ENCODE results near the gene CST8. TPM values are rescaled to one million over a fixed set of nuclear protein-coding genes. Genes with fewer than 3 reads are reported as not detected.

CST8 gene
- total RNA-seq, 2 experiments from 2014 or later = not detected

GRCh38 chr20:23541330-23541729 lies 50.4 kb downstream of the CST8 start:
- Histone ChIP-seq H3K4me3 (ENCODE audit: low read depth, low read length, poor library complexity, severe bottlenecking) (no peak overlapping the region), H2AFZ (ENCODE audit: low read length) (no peak overlapping the region), H3K79me2 (ENCODE audit: insufficient read depth, low read depth, low read length) (no peaks in the 10 kb centered on the region), H3K4me1 (ENCODE audit: insufficient read depth, low read length, poor library complexity, severe bottlenecking) (no peaks in the 10 kb centered on the region), H3K27ac (ENCODE audit: low read depth, low read length, poor library complexity, severe bottlenecking) (no peak overlapping the region), H3K4me2 (ENCODE audit: low read length) (no peak overlapping the region), H4K20me1 (ENCODE audit: insufficient read depth, low read length) (no peaks in the 10 kb centered on the region), H3K9me2 (ENCODE audit: insufficient read depth, low read length) (no peaks in the 10 kb centered on the region), H3K36me3 (ENCODE audit: insufficient read depth, low read length) (no peaks in the 10 kb centered on the region), H3K9me3 (ENCODE audit: low read length) (no peaks in the 10 kb centered on the region)
- TF ChIP-seq, protein P1, sequence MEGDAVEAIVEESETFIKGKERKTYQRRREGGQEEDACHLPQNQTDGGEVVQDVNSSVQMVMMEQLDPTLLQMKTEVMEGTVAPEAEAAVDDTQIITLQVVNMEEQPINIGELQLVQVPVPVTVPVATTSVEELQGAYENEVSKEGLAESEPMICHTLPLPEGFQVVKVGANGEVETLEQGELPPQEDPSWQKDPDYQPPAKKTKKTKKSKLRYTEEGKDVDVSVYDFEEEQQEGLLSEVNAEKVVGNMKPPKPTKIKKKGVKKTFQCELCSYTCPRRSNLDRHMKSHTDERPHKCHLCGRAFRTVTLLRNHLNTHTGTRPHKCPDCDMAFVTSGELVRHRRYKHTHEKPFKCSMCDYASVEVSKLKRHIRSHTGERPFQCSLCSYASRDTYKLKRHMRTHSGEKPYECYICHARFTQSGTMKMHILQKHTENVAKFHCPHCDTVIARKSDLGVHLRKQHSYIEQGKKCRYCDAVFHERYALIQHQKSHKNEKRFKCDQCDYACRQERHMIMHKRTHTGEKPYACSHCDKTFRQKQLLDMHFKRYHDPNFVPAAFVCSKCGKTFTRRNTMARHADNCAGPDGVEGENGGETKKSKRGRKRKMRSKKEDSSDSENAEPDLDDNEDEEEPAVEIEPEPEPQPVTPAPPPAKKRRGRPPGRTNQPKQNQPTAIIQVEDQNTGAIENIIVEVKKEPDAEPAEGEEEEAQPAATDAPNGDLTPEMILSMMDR (conservative IDR thresholded peaks at IDR 0.05; ENCODE audit: low read length) = no peak
- CTCF ChIA-PET (ENCODE audit: unreplicated experiment) = no interaction called here
- BruUV-seq (replicated peaks) = no TSS peak
- no peak for DNase-seq (ENCODE audit: low spot score)
- POLR2A ChIA-PET = no interaction called here
- intact Hi-C loops (cut with micrococcal nuclease; ENCODE audit: unreplicated experiment) = no loop called here

DNA sequence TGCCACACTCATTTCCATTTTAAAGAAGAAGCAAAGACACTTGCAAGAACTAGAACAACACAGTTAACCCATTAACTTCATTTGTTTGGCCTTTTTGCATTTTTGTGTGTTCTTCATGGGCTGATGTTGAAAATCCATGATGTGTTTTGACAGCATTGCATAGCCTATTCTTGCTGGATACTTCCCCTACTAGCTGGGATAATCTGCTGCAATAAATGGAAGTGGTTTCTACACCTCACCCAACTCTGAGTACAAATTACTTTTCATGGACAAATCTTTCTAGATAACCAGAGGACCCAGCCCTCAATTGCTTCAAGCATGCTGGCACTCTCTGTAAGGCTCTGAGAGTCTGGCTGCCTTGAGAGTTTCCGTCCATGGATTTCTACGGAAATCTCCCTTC lies 50.9 kb downstream of the CST8 start:
- DNase-seq (ENCODE audit: low spot score) = no peak
- Histone ChIP-seq H2AFZ (ENCODE audit: low read length) (no peak overlapping the region), H3K36me3 (ENCODE audit: insufficient read depth, low read length) (no peaks in the 10 kb centered on the region), H3K9me3 (ENCODE audit: low read length) (no peaks in the 10 kb centered on the region), H3K4me1 (ENCODE audit: insufficient read depth, low read length, poor library complexity, severe bottlenecking) (no peaks in the 10 kb centered on the region), H3K4me2 (ENCODE audit: low read length) (no peak overlapping the region), H3K79me2 (ENCODE audit: insufficient read depth, low read depth, low read length) (no peaks in the 10 kb centered on the region), H4K20me1 (ENCODE audit: insufficient read depth, low read length) (no peaks in the 10 kb centered on the region), H3K27ac (ENCODE audit: low read depth, low read length, poor library complexity, severe bottlenecking) (no peak overlapping the region), H3K9me2 (ENCODE audit: insufficient read depth, low read length) (no peaks in the 10 kb centered on the region), H3K4me3 (ENCODE audit: low read depth, low read length, poor library complexity, severe bottlenecking) (no peak overlapping the region)
- no TSS peak for BruUV-seq (replicated peaks)
- intact Hi-C loops (cut with micrococcal nuclease; ENCODE audit: unreplicated experiment) = no loop called here
- TF ChIP-seq, protein P1 (conservative IDR thresholded peaks at IDR 0.05; ENCODE audit: low read length) = no peak
- no peak for TF ChIP-seq EZH2phosphoT487 (IDR thresholded peaks at IDR 0.05; ENCODE audit: borderline replicate concordance, low read depth, low read length)
- CTCF ChIA-PET (ENCODE audit: unreplicated experiment) = no interaction called here
- POLR2A ChIA-PET = no interaction called here

DNA sequence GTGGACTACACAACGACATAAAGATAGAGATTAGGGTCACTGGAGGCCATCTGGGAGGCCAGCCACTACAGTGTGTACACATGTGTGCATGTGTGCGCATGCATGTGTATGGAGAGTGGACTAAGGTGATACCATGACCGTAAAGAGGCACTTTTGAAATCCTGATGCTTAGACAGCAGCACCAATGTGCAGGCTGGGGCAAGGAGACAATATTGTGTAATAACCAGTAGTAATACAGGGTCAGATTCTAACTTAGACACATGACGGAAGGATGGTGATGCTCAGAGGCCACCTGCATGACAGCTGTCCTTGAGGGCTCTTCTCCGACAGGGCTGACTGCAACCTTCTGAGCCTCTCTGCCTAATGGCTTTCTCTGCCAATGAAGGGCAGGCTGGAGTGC lies 51.9 kb downstream of the CST8 start:
- no peaks in the 10 kb centered on the region for H3K9me2 ChIP-seq (ENCODE audit: insufficient read depth, low read length)
- ChIA-PET POLR2A (no interaction called here), CTCF (ENCODE audit: unreplicated experiment) (no interaction called here)
- no peak overlapping the region for H3K27ac ChIP-seq (ENCODE audit: low read depth, low read length, poor library complexity, severe bottlenecking)
- no peak overlapping the region for H3K4me3 ChIP-seq (ENCODE audit: low read depth, low read length, poor library complexity, severe bottlenecking)
- no peaks in the 10 kb centered on the region for H3K9me3 ChIP-seq (ENCODE audit: low read length)
- no peak overlapping the region for H2AFZ ChIP-seq (ENCODE audit: low read length)
- DNase-seq (ENCODE audit: low spot score) = no peak
- H3K79me2 ChIP-seq (ENCODE audit: insufficient read depth, low read depth, low read length) = no peaks in the 10 kb centered on the region
- H4K20me1 ChIP-seq (ENCODE audit: insufficient read depth, low read length) = no peaks in the 10 kb centered on the region
- no TSS peak for BruUV-seq (replicated peaks)
- no peaks in the 10 kb centered on the region for H3K4me1 ChIP-seq (ENCODE audit: insufficient read depth, low read length, poor library complexity, severe bottlenecking)
- intact Hi-C loops (cut with micrococcal nuclease; ENCODE audit: unreplicated experiment) = no loop called here
- H3K36me3 ChIP-seq (ENCODE audit: insufficient read depth, low read length) = no peaks in the 10 kb centered on the region
- TF ChIP-seq, protein P1 (conservative IDR thresholded peaks at IDR 0.05; ENCODE audit: low read length) = no peak
- no peak for TF ChIP-seq EZH2phosphoT487 (IDR thresholded peaks at IDR 0.05; ENCODE audit: borderline replicate concordance, low read depth, low read length)
- no peak overlapping the region for H3K4me2 ChIP-seq (ENCODE audit: low read length)
